HG03565 (cell line): Measurements from ENCODE around the gene THOC5.
"Not testable (repeated sequence)": the region's sequence is repeated elsewhere in the genome, so short reads cannot be mapped to it uniquely, and the experiment has no call there.

Source experiments
- ATAC-seq: cut with Tn5 transposase; IDR thresholded peaks from one replicate; pipeline ENCODE4 v1.9.1; 2021; ENCODE audit warnings: mild to moderate bottlenecking, moderate library complexity; ENCODE audit not compliant: unreplicated experiment

Gene THOC5

GRCh38 chr22:29553351-29554224 lies at the start of gene THOC5:
Gene THOC5, minus strand, starts transcription at chr22:29553757. Its CDS starts 4,610 bp downstream, at chr22:29549147.
- peak; percentile 90 for ATAC-seq

- ATAC-seq = no peak
Observed at GRCh38 chr22:29598684-29599020, 45.1 kb upstream of the THOC5 start.

- ATAC-seq = not testable (repeated sequence)
Observed at GRCh38 chr22:29597871-29598683, 44.5 kb upstream of the THOC5 start.

GRCh38 chr22:29596408-29596807 lies 42.9 kb upstream of the THOC5 start:
- ATAC-seq = no peak

- ATAC-seq = not testable (repeated sequence)
Observed at GRCh38 chr22:29594447-29594846, 40.9 kb upstream of the THOC5 start.

GRCh38 chr22:29593923-29594322 lies 40.4 kb upstream of the THOC5 start:
- no peak for ATAC-seq

GRCh38 chr22:29587938-29588699 lies 34.6 kb upstream of the THOC5 start:
- ATAC-seq = no peak

- ATAC-seq = not testable (repeated sequence)
Observed at GRCh38 chr22:29586193-29586705, 32.7 kb upstream of the THOC5 start.

GRCh38 chr22:29584975-29585374 lies 31.4 kb upstream of the THOC5 start:
- ATAC-seq = no peak

GRCh38 chr22:29581799-29582198 lies 28.2 kb upstream of the THOC5 start:
- no peak for ATAC-seq

- ATAC-seq = no peak
Observed at GRCh38 chr22:29580200-29580810, 26.7 kb upstream of the THOC5 start.

- ATAC-seq = no peak
Observed at GRCh38 chr22:29578462-29579200, 25.1 kb upstream of the THOC5 start.

- no peak for ATAC-seq
Observed at GRCh38 chr22:29574762-29575450, 21.3 kb upstream of the THOC5 start.

GRCh38 chr22:29570912-29571549 lies 17.5 kb upstream of the THOC5 start:
- ATAC-seq = no peak

GRCh38 chr22:29570456-29570855 lies 16.9 kb upstream of the THOC5 start:
- ATAC-seq = no peak

- no peak for ATAC-seq
Observed at GRCh38 chr22:29569011-29569678, 15.6 kb upstream of the THOC5 start.

- no peak for ATAC-seq
Observed at GRCh38 chr22:29567338-29567737, 13.8 kb upstream of the THOC5 start.

- ATAC-seq = not testable (repeated sequence)
Observed at GRCh38 chr22:29566513-29566912, 13.0 kb upstream of the THOC5 start.
